Endothelial cell of umbilical vein (primary cell): Measurements from ENCODE around the gene CACNA2D3.

Experiments used
- EZH2 ChIP-seq: IDR thresholded peaks from 2 replicates; pipeline ENCODE4 v1.6.1; 2012; ENCODE audit warnings: borderline replicate concordance, low read depth, mild to moderate bottlenecking, moderate library complexity, low read length, inconsistent platforms; ENCODE audit not compliant: severe bottlenecking
- MAX ChIP-seq: IDR thresholded peaks from 2 replicates; pipeline ENCODE4 v1.6.1; 2011; ENCODE audit not compliant: insufficient read depth, insufficient read length
- POLR2A ChIP-seq: IDR thresholded peaks from 2 replicates; pipeline ENCODE4 v1.6.1; 2012; ENCODE audit warnings: low read depth, mild to moderate bottlenecking, control low read depth, low read length
- POLR2AphosphoS5 ChIP-seq: IDR thresholded peaks from 2 replicates; pipeline ENCODE4 v1.6.1; 2012; ENCODE audit warnings: low read depth, mild to moderate bottlenecking, control low read depth, low read length, moderate library complexity; ENCODE audit not compliant: insufficient read depth
- TF ChIP-seq, protein P1 (sequence below), 2 donors: IDR thresholded peaks; 1 replicate in 1 of 2; 2 replicates in 1 of 2; pipeline ENCODE4 v1.5.1; 2011; ENCODE audit warnings: low read length in 2 of 2, mild to moderate bottlenecking in 2 of 2, moderate library complexity in 2 of 2, control low read depth in 1 of 2, inconsistent platforms in 1 of 2, low read depth in 1 of 2; ENCODE audit not compliant: insufficient read depth in 1 of 2; ENCODE audit errors: extremely low read depth in 1 of 2

GRCh38 chr3:54901906-54902685, 779.7 kb downstream of the CACNA2D3 start:
- TF ChIP-seq MAX (no peak), POLR2A (no peak), POLR2AphosphoS5 (no peak), EZH2 (no peak)
- TF ChIP-seq, protein P1, sequence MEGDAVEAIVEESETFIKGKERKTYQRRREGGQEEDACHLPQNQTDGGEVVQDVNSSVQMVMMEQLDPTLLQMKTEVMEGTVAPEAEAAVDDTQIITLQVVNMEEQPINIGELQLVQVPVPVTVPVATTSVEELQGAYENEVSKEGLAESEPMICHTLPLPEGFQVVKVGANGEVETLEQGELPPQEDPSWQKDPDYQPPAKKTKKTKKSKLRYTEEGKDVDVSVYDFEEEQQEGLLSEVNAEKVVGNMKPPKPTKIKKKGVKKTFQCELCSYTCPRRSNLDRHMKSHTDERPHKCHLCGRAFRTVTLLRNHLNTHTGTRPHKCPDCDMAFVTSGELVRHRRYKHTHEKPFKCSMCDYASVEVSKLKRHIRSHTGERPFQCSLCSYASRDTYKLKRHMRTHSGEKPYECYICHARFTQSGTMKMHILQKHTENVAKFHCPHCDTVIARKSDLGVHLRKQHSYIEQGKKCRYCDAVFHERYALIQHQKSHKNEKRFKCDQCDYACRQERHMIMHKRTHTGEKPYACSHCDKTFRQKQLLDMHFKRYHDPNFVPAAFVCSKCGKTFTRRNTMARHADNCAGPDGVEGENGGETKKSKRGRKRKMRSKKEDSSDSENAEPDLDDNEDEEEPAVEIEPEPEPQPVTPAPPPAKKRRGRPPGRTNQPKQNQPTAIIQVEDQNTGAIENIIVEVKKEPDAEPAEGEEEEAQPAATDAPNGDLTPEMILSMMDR (IDR thresholded peaks at IDR 0.05; ENCODE audit: extremely low read depth in 1 of 2, insufficient read depth in 1 of 2, low read depth in 1 of 2, low read length in 2 of 2) = no peak
